Activated CD8-positive, alpha-beta memory T cell treated with anti-CD3 and anti-CD28 coated beads, Interleukin-2, amount 50 U/mL, for 1 hour (primary cell): ENCODE results near the gene LPP.
"Not testable (repeated sequence)": the region's sequence is repeated elsewhere in the genome, so short reads cannot be mapped to it uniquely, and the experiment has no call there.

Experiments used
- DNase-seq: peaks from one replicate; pipeline ENCODE4 v3.0.0-alpha.2; 2020; ENCODE audit errors: extremely low read depth

LPP gene

DNA sequence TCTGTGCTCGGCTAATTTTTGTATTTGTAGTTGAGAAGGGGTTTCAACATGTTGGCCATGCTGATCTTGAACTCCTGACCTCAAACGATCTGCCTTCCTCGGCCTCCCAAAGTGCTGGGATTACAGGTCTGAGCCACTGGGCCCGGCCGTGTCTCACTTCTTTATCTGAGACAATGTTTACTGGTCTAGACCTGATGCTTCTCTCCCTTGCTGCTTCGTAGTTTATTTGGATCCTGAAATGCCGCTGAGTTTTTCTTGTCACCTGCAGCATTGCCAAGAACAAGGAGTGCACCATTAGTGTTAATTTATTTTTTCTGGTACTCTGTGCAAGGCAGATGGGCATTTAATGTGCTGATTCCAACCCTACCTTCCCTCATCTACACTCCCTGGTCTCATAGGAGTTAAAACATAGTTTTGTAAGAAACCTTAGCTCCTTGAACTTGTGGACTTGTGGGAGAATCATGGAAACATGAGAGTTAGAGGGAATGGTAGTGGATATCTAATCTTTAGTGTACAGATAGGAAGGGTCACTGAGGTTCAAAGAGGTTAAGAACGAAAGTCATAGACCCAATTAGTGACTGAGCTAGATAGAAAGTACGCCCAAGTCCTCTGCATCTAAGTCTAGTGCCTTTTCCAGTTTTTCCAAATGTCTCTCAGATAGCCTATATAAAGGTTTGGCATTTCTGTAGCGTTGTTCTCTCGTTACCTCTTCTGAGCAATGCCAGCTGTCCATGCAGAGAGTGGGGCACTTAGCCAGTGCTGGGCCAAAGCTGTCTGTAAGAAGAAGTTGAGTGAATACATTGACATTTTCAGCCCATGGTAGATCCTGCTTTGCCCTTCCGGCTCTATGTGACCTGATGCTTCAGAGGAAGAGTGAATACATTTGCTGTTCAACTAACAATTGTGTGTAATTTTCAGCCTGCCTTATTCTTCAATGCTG lies 244.1 kb downstream of the LPP start:
- DNase-seq: no peak

DNA sequence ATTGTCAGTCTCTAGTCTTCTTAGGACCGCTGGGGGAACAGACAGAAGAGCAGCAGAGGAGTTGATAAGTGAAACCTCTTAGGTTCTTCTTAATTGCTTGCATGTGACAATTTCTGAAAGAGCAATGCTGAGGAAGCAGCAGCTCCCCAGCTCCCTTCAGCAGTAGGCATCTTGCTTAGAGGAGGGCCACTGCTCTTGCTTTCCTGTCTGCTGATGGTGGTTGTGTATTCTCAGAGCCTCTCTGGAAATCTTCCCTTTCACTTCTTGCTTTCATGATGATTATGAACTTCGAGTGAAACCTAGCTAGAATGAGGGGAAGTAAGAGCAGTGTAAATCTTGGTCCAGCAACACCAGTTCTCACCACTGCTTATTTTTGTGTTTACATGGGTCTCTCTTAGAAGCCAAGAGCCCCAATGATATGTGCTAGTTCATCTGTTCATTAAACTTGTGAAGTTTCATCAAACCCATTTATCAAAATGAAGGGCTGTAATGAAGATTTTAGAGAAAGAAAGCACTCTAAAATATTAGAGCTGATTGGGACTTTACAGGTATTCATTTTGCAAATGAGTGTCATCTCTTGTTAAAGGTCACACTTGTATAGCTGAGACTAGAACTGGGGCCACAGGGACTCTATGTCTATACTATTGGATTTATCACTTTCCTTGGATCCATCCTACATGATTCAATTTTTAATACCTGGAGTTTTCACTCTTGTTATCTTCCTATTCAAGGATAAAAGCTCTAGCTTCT lies 246.7 kb downstream of the LPP start:
- DNase-seq: no peak

DNA sequence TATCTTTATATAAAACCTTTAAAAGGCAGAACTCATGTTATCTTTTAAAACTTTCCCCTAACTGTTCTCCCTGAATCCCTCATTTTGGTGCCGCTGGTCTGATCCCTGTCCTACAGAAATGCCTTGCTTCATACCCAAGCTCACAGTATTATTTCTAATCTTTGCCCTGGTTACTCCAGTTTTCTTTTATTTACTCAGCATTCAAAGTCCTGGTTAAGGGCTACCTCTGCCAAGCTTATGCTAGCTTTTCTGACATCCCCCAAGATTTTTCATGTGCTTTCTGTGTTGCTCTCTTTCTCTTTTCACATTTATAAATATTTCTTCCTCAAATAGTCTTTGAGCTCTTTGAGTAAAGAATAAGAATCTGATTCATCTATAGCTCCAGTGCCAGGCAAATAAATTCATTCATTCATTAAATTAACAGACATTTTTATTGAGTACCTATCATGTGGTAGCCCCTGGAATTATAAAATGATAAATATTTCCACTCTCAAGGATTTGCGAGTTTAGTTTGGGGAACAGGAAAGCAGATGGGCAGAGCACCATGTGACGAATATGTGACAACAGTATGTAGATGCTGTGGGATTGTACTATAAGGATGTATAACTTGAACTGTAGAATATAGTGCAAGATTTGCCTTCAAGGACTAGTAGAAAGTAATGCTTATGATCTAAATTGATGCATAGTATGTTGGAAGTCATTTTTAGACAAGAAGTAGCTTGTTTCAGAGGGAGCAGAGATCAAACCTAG lies 247.5 kb downstream of the LPP start:
- DNase-seq: no peak

DNA sequence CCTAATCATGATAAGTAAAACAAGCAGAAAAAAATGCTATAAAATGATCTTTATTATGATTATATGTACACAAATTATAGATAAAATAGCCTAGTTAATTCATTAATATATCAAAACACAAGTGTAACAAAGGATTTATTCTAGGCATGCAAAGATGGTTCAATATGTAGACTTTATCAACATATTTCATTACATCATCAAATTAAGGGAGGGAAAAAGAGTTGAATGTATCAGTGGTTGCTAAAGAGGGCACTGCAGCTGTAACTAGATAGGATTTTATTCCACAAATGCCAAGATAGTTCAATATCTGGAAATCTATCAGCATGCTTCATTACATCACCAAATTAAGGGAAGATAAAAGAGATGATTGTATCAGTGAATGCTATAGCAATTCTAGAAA lies 248.3 kb downstream of the LPP start:
- DNase-seq: no peak

DNA sequence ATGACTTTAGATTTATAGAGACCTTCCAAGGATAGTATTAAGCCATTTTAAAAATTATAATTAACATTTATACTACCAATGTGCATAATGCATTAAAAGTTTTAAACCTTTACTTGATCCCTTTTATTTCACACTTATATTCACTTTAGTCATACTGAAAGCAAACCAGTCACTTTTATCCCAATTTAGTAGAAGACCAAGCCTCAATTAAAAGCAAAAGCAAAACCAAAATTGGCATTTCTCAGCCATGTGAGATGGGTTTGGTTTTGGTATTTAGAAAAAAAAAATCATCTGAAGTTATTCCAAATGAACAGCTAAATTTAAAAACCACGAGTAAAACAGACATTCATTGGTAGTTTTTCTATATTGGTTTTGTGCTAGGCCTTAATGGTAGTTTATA lies 249.4 kb downstream of the LPP start:
- no peak for DNase-seq

DNA sequence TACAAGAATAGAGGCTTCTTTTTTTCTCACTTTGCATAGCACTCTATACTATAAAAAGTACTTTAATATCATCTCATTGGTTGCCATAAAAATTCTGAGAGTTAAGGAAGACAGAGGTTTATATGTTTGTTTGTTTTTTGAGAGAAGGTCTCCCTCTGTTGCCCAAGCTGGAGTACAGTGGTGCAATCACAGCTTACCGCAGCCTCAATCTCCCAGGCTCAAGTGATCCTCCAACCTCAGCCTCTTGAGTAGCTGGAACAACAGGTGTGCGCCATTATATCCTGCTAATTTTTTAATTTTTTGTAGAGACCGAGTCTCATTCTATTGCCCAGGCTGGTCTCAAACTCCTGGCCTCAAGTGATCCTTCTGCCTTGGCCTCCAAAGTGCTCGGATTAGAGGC lies 250.2 kb downstream of the LPP start:
- DNase-seq: no peak

DNA sequence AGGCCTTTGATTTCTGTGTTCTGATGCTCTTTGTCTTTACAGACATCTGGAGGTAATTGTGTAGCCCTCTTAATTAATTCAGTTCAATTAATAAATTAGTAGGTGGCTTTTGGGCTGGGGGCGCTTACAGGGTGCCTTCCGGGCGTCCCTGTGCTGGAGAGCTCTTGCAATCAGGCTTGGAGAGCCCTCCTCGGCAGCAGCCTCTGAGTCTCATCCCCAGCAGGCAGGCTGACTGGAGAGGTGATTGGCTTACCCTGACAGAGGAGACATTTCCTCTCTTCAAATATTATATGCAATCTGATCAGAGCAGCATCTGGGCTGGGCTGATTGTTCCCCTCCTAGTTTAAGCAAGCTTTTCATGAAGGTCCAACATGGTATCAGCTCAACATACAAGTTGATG lies 250.7 kb downstream of the LPP start:
- DNase-seq: no peak

DNA sequence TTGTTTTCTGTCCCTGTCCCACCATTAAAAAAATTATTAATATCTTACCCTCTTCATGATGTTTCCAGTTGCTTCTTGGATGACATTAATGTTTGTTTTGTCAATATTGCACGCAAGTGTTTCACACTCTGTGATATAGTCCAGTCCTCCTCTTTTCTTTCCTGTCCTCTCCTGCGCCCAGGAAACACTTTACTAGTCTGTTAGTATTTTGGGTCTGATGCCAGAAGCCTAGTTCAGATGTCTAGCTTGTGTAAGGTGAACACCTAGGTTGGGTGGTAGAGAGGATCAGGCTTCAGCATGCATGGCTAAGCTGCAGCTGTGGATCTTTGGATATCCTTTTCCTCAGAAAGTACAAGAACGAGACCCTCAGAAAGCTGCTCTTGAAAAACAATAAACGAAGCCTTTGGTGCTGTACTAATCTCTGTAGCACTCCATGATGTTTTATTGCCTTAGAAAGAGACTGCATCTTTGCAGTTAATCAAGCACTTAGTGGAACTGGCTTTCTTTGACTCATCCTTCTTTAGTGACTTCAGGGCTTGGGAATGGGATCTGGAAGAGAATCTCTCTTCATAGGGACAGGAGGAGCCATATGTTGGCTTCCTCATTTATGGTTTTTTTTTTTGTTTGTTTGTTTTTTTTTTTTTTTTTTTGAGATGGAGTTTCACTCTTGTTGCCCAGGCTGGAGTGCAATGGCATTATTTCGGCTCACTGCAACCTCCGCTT lies 253.4 kb downstream of the LPP start:
- DNase-seq: no peak

DNA sequence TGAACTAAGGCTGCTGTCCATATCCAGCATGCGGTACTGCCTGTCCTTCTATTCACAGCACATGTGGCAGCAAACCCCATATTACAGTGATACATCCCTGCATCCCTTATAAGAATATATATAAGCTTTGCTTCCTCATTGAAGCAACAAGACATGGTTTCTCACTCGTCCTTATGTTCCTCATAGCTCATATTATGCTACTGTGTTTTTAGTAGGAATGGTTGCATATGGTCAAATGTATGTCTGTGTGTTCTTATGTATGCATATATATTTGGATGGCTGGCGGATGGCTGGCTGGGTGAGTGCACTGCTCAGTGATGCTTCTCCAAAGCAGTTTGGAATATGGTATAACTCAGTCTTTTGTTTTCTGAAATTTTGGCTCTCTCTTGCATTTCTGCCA lies 254.9 kb downstream of the LPP start:
- no peak for DNase-seq

DNA sequence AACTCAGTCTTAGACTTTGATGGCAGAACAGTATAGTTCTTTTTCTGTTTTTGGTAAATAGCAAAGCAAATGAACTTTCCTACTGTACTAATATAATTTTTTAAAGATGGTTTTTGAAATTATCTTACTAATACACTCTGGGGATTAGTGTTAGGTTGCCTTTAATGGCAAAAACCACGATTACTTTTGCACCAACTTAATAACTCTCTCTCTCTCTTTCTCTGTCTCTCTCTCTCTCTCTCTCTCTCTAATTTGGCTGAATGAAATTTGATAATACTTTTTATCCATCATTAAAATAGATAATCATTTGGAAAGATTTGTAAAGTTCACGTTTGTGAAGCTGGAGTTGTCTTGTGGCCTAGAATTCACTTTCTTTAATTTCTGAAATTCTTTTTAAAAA lies 257.8 kb downstream of the LPP start:
- DNase-seq: no peak

DNA sequence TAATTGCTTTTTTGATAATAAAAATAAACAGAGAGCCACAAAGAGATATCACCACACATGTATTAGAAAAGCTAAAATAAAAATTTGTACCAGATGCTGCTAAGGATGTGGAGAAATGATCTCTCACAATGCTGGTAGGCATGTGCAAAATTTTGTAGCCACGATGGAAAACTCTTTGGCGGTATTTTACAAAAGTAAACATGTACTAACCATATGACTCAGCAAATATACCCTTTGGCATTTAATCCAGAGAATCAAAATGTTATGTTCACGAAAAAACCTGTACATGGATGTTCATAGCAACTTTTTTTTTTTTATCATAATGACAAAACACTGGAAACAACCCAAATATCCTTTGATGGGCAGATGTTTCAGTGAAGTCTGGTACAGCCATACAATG lies 261.2 kb downstream of the LPP start:
- no peak for DNase-seq

DNA sequence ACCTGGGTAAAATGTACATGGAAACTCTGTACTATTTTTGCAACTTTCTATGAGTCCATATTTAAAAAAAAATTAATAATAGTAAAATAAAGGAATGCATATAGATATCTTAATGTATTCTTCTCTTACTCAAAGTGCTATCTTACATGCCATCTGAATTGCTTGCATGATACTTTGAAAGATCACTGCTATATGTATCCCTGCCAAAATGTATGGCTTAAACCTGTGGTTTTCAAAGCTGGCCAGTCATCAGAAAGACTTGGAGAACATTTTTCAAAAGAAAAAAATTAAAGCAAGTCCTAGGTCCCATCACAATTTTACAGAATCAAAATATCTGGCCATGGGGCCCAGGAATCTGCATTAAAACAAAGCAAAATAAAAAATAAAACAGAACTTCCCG lies 262.1 kb downstream of the LPP start:
- no peak for DNase-seq

DNA sequence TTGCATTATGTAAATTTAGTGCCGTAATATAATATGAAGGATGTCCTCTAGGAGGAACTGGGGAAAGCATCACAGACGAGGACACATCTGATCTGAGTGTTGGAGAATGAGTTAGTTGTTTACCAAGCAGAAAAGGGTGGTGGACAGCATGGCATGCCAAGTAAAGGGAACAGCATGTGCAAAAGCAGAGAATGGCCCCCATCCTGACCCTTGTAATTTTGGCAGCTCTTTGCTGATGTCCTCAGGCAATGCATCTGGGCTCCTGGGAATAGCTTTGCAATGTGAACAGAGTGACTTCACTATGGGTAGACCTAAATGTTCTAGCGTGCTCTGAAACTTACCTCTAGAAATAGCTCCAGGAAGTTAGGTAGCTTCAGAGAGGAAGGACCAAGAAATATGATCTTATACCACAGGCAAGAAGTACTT lies 263.3 kb downstream of the LPP start:
- DNase-seq: no peak

DNA sequence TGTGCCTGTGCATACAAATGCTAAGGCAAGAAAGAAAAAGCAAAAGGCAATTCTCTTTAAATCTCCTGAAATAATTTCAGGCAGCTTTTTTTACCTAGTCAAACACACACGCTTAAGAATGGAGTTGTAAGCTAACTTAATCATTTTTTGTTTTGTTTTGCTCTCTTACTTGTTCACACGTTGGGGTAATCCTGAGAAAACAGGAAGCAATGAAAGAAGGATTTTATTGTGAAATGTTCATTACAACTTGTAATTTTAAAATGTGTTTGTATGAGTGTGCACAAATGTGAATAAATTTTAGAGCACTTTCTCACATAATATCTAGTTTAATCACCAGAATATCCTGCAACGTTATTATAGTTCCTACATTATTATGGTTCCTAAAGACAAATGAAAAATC lies 263.8 kb downstream of the LPP start:
- no peak for DNase-seq

DNA sequence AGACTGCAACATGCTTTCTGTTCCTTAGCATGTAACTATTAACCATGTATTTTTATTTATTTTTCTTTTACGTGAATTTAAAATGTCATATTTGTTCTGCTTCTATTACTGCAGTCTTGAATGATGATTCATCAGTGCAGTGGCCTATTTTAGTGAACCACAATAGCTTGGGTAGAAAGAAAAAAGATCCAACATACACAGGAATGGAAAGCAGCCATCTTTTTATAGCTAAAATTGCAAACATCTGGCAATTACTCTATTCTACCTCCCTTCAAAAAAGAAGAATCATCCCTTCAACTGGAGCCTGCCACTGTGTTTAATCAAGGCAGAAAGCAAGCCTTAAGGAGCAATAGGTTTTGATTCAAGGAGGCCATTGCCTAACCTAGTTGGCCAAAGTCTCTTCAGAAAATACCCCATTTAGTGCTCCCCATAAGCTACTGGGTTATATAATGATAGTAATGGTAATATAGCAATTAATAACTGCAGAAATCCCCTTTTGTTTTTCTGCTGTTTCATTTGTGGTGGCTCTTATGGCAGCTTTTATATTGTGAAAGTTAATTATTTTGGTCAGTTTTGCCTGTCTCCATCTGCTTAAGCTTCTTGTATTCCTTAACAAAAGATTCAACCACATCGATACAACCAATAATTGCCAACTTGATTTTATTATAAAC lies 267.3 kb downstream of the LPP start:
- DNase-seq: no peak

DNA sequence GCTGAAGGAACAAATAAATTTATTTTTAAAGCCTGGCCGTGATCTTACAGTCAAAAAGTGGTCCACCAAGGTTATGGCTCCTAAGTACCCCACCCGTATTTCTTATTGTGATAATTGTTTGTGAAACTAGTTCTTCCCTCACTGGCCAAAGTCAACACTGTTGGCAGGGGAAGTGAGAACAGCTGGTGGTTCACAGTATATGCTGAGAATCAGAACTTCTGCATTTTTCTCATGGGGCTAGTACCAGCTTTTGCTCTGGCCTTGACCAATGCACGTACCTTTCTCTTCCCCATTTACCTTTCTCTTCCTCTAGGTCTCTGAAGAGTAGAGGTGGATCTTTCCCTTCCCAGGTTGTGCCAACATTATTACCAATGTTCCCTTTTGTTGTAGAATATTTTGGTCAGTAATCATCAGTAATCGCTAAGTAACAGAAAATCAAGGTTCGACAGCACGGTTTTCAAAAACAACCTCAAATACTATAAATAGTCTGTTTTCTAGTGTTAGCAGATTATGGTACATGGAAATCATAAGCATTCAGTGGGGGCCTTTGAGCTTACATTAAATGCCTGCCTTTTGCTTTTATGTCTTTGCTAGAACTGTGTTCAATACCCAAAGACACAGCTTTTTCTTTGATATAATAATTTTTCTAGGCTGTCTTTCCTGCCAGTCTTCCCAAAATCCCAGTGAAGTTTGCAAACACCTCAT lies 268.0 kb downstream of the LPP start:
- no peak for DNase-seq

DNA sequence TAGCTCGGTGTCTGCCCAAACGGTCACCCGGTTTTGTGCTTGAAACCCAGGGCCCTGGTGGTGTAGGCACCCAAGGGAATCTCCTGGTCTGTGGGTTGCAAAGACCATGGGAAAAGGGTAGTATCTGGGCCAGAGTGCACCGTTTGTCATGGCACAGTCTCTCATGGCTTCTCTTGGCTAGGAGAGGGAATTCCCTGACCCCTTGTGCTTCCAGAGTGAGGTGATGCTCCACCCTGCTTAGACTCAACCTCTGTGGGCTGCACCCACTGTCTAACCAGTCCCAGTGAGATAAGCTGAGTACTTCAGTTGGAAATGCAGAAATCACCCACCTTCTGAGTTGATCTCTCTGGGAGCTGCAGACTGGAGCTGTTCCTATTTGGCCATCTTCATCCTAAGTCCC lies 274.0 kb downstream of the LPP start:
- DNase-seq: not testable (repeated sequence)

DNA sequence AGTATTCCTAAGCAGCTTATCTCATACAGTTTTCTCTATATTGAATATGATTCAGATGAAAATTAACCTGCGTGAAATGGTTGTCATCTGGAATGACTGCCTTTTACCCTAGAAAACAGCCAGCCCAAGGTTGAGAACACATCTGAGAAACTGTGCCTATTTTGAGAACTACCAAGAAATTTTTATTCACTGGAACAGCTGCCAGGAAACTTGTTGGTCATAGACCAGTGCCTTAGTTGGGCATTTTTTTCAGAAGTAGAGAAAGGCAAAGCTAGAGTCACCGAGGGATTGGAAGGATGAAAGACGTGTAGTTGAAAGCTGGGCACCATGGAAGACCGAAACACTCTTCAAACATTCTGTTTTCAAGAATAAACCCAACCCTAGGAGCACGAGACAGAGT lies 277.1 kb downstream of the LPP start:
- DNase-seq: no peak

DNA sequence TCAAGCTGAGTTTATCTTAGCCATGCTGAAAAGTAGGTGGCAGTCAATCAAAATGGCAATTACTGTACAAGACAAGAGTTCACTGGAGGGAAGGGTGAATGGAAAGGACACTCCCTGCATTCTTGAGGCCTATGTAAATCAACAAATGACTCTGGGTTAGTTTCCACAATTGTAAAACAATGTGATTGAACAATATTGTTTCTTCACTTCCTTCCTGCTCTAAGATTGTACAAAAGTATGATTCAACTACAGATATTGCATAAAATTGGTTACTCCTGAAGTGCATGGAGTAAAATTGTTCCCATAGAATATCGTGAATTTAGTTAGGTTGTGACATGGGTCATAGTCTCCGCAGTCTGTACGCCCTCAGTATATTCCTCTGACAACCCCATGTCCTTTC lies 277.6 kb downstream of the LPP start:
- no peak for DNase-seq

DNA sequence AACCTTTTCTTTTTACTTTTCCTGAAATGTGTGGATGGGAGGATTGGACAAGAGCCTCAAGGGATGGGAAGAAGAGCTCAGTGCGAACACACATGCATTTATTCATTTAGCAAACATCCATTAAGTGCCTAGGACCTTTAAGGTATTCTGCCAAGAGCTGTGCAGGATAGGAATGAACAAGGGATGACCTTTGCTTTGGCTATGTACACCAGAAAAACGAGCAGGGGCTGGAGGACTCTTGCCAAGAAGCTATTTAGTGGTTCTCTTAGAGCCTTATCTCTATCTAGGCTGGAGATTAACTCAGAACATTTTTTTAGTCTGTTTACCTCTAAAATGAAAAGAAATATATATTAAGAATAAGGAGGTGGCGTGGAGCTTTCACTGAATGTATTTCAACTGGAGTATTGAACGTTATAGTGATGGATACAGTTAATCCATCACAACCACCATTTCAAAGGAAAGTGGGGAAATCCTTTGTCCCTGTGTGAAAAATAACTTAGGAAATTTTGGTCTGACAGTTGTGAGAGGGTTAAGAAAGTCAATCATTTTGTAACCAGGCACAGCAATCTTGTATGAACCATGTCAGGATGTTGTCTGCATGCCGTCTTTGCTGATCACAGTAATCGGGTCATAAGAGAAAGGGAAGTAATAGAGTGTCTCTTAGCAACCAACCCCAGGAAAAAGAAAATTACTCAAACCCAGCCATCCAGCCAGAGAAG lies 279.0 kb downstream of the LPP start:
- DNase-seq: no peak
